Neural progenitor cell (in vitro differentiated cells): ENCODE results near the gene SCLY. TPM values are rescaled to one million over a fixed set of nuclear protein-coding genes. Genes with fewer than 3 reads are reported as not detected.
A peak's percentile ranks its signal among the peaks of the same experiment; 100 is the strongest.

Experiments
- DNase-seq: peaks from one replicate; pipeline ENCODE4 v3.0.0-alpha.2; 2016; ENCODE audit warnings: low spot score
- H2AFZ ChIP-seq: fragments of 200-600 bp; sonication (generic); replicated peaks from 2 replicates; pipeline ENCODE4 v1.6.1; 2016; ENCODE audit warnings: antibody characterized with exemption
- H3F3A ChIP-seq: fragments of 200-600 bp; sonication (generic); 2 replicates; pipeline ENCODE4 v1.6.1; 2016; ENCODE audit warnings: antibody characterized with exemption, low read depth
- H3K27ac ChIP-seq: fragments of 200-600 bp; sonication (generic); 2 replicates; pipeline ENCODE4 v1.5.1; 2016; ENCODE audit warnings: mild to moderate bottlenecking
- H3K27me3 ChIP-seq: fragments of 200-600 bp; sonication (generic); 2 replicates; pipeline ENCODE4 v1.6.1; 2016; ENCODE audit warnings: mild to moderate bottlenecking, moderate library complexity
- H3K36me3 ChIP-seq: fragments of 200-600 bp; sonication (generic); 2 replicates; pipeline ENCODE4 v1.5.1; 2016
- H3K4me1 ChIP-seq: fragments of 200-600 bp; sonication (generic); 2 replicates; pipeline ENCODE4 v1.6.1; 2016; ENCODE audit warnings: mixed run types
- H3K4me2 ChIP-seq: fragments of 200-600 bp; sonication (generic); 2 replicates; pipeline ENCODE4 v1.6.1; 2016
- H3K4me3 ChIP-seq: fragments of 200-600 bp; sonication (generic); 2 replicates; pipeline ENCODE4 v1.5.1; 2016
- H3K79me2 ChIP-seq: fragments of 200-600 bp; sonication (generic); 2 replicates; pipeline ENCODE4 v1.6.1; 2016; ENCODE audit warnings: low read depth
- H3K9ac ChIP-seq: fragments of 200-600 bp; sonication (generic); 2 replicates; pipeline ENCODE4 v1.6.1; 2016
- H3K9me3 ChIP-seq: fragments of 200-600 bp; sonication (generic); 2 replicates; pipeline ENCODE4 v1.5.1; 2016; ENCODE audit warnings: low read depth
- H4K20me1 ChIP-seq: fragments of 200-600 bp; sonication (generic); 2 replicates; pipeline ENCODE4 v1.6.1; 2016; ENCODE audit warnings: low read depth
- H3K27ac Mint-ChIP-seq: 3 replicates; pipeline ENCODE4 v1.8.0; 2021; ENCODE audit warnings: mixed read lengths
- H3K27me3 Mint-ChIP-seq: 2 replicates; pipeline ENCODE4 v1.8.0; 2022; ENCODE audit warnings: low read depth, mild to moderate bottlenecking, inconsistent platforms, moderate library complexity, mixed read lengths; ENCODE audit not compliant: insufficient read depth
- H3K36me3 Mint-ChIP-seq: 3 replicates; pipeline ENCODE4 v1.8.0; 2021; ENCODE audit warnings: mixed read lengths
- H3K4me1 Mint-ChIP-seq: 3 replicates; pipeline ENCODE4 v1.8.0; 2021; ENCODE audit warnings: mixed read lengths
- H3K4me3 Mint-ChIP-seq: 3 replicates; pipeline ENCODE4 v1.8.0; 2021; ENCODE audit warnings: mild to moderate bottlenecking, moderate library complexity, mixed read lengths
- H3K9me3 Mint-ChIP-seq: 3 replicates; pipeline ENCODE4 v1.8.0; 2020; ENCODE audit warnings: mixed read lengths
- CTCF ChIP-seq: fragments of 200-600 bp; sonication (generic); IDR thresholded peaks from 2 replicates; pipeline ENCODE4 v1.5.1; 2017; ENCODE audit warnings: antibody characterized with exemption, mild to moderate bottlenecking
- EZH2 ChIP-seq: fragments of 200-600 bp; sonication (generic); IDR thresholded peaks from 2 replicates; pipeline ENCODE4 v1.6.1; 2017; ENCODE audit warnings: antibody characterized with exemption, mild to moderate bottlenecking, moderate library complexity
- EZH2phosphoT487 ChIP-seq: fragments of 200-600 bp; sonication (generic); IDR thresholded peaks from 2 replicates; pipeline ENCODE4 v1.6.1; 2017; ENCODE audit warnings: antibody characterized with exemption
- total RNA-seq: library from RNA; depleted of rRNA; stranded (reverse); fragments of >200 nt; gene quantifications from 2 replicates; pipeline ENCODE4 v1.2.3, GENCODE V29; 2015; ENCODE audit warnings: low replicate concordance

Gene SCLY
- total RNA-seq, 1 donor from 2014 or later, result 44.1 TPM

- H3K27me3 Mint-ChIP-seq, result no peaks in the 10 kb centered on the region
- H3K27me3 ChIP-seq, result no peaks in the 10 kb centered on the region
- no peak overlapping the region for H3K27ac ChIP-seq
- peak overlapping the region; percentile 81 for H2AFZ ChIP-seq
- peaks cover 9% of the 10 kb centered on the region for H3F3A ChIP-seq
- H3K4me1 ChIP-seq, result no peaks in the 10 kb centered on the region
- H3K79me2 ChIP-seq, result no peaks in the 10 kb centered on the region
- TF ChIP-seq EZH2phosphoT487, result no peak
- TF ChIP-seq CTCF, result no peak
- TF ChIP-seq EZH2, result no peak
- no peaks in the 10 kb centered on the region for H3K36me3 Mint-ChIP-seq
- no peaks in the 10 kb centered on the region for H3K36me3 ChIP-seq
- no peaks in the 10 kb centered on the region for H3K4me1 Mint-ChIP-seq
- no peaks in the 10 kb centered on the region for H3K9me3 Mint-ChIP-seq
- H3K9me3 ChIP-seq, result no peaks in the 10 kb centered on the region
- H3K27ac Mint-ChIP-seq, result no peak overlapping the region
- no peaks in the 10 kb centered on the region for H4K20me1 ChIP-seq
- H3K9ac ChIP-seq, result no peak overlapping the region
- H3K4me3 ChIP-seq, result no peak overlapping the region
- H3K4me3 Mint-ChIP-seq, result no peak overlapping the region
- DNase-seq, result no peak
- H3K4me2 ChIP-seq, result no peak overlapping the region
Measured at GRCh38 chr2:238126775-238127164, 66.0 kb downstream of the SCLY start.

- Histone ChIP-seq H3K27ac (no peak overlapping the region), H4K20me1 (no peaks in the 10 kb centered on the region), H3K27me3 (no peaks in the 10 kb centered on the region), H3K79me2 (no peaks in the 10 kb centered on the region), H3F3A (peaks cover 9% of the 10 kb centered on the region), H3K9me3 (no peaks in the 10 kb centered on the region), H2AFZ (peak overlapping the region; percentile 81), H3K36me3 (no peaks in the 10 kb centered on the region), H3K4me3 (no peak overlapping the region), H3K4me1 (no peaks in the 10 kb centered on the region), H3K4me2 (no peak overlapping the region), H3K9ac (no peak overlapping the region)
- no peak for TF ChIP-seq EZH2phosphoT487
- no peak for TF ChIP-seq EZH2
- TF ChIP-seq CTCF, result no peak
- Mint-ChIP-seq H3K27me3 (no peaks in the 10 kb centered on the region), H3K9me3 (no peaks in the 10 kb centered on the region), H3K4me3 (no peak overlapping the region), H3K36me3 (no peaks in the 10 kb centered on the region), H3K27ac (peak overlapping the region; percentile 28), H3K4me1 (no peaks in the 10 kb centered on the region)
- DNase-seq, result peak; percentile 37
Measured at GRCh38 chr2:238127165-238128060, 66.6 kb downstream of the SCLY start.

- TF ChIP-seq EZH2 (no peak), CTCF (no peak), EZH2phosphoT487 (no peak)
- no peaks in the 10 kb centered on the region for H3K4me1 Mint-ChIP-seq
- Histone ChIP-seq H3K4me2 (no peak overlapping the region), H2AFZ (no peak overlapping the region), H3K9ac (no peak overlapping the region), H3K4me3 (no peak overlapping the region), H3K9me3 (no peaks in the 10 kb centered on the region), H3K4me1 (no peaks in the 10 kb centered on the region), H3K27ac (no peak overlapping the region), H3K79me2 (no peaks in the 10 kb centered on the region), H4K20me1 (no peaks in the 10 kb centered on the region), H3K27me3 (no peaks in the 10 kb centered on the region), H3F3A (peaks cover 9% of the 10 kb centered on the region), H3K36me3 (no peaks in the 10 kb centered on the region)
- H3K9me3 Mint-ChIP-seq, result no peaks in the 10 kb centered on the region
- no peak overlapping the region for H3K27ac Mint-ChIP-seq
- H3K36me3 Mint-ChIP-seq, result no peaks in the 10 kb centered on the region
- H3K27me3 Mint-ChIP-seq, result no peaks in the 10 kb centered on the region
- DNase-seq, result no peak
- no peak overlapping the region for H3K4me3 Mint-ChIP-seq
Measured at GRCh38 chr2:238128061-238128440, 67.2 kb downstream of the SCLY start.
